Mammary epithelial cell (primary cell): ENCODE data around the gene XPC.

ENCODE experiments used
- CTCF ChIP-seq, 2 donors: IDR thresholded peaks in 1 of 2; conservative IDR thresholded peaks in 1 of 2; 2 replicates each; pipeline ENCODE4 v1.5.1; 2011 to 2012; ENCODE audit warnings: inconsistent platforms in 2 of 2, low read length in 2 of 2, mild to moderate bottlenecking in 2 of 2, control low read depth in 1 of 2, low read depth in 1 of 2; ENCODE audit not compliant: insufficient read depth in 1 of 2; ENCODE audit errors: extremely low read depth in 1 of 2
- EZH2 ChIP-seq: IDR thresholded peaks from 2 replicates; pipeline ENCODE4 v1.6.1; 2012; ENCODE audit warnings: low read length, inconsistent platforms, borderline replicate concordance

- TF ChIP-seq CTCF (conservative IDR thresholded peaks at IDR 0.05 in 1 of 2, IDR thresholded peaks at IDR 0.05 in 1 of 2; ENCODE audit: extremely low read depth in 1 of 2, insufficient read depth in 1 of 2, low read depth in 1 of 2, low read length in 2 of 2): no peak
- TF ChIP-seq EZH2: no peak
Observed at GRCh38 chr3:14118400-14119381, 59.7 kb downstream of the XPC start.
